ENCODE measurements around the gene CDKAL1. TPM values are rescaled to one million over a fixed set of nuclear protein-coding genes. Genes with fewer than 3 reads are reported as not detected.

The CDKAL1 gene
- total RNA-seq, 1 donor from 2014 or later: 11.3 TPM

DNA sequence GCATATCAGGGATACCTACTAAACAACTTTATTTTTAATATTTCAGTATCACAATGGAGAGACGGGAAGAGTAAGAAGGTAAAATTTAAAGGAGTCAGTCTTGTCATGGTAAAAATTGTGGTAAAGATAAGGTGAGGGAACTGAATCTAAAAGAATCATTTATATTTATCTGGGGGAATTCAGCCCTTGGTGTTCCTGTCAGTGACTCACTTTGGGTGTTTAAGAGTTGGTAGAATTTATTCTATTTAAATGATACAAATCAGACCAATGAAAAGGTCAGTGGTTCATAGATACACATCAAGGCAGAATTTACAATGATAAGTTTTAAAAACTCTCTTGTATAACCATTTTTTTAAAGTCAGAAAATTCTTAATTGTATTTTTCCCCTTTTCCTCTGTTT, 164.4 kb downstream of the CDKAL1 start:
- no peak overlapping the region for H3K27ac ChIP-seq
- peaks cover 29% of the 10 kb centered on the region for H3K4me1 ChIP-seq
- H3K4me3 ChIP-seq: no peak overlapping the region
- DNase-seq (ENCODE audit: extremely low spot score in 2 of 2): no peak
- no peaks in the 10 kb centered on the region for H3K27me3 ChIP-seq
- H3K36me3 ChIP-seq: no peaks in the 10 kb centered on the region
- intact Hi-C loops (cut with DNase I): no loop called here
- H3K9me3 ChIP-seq: no peaks in the 10 kb centered on the region
- no peak for TF ChIP-seq POLR2AphosphoS5 (IDR thresholded peaks at IDR 0.05; ENCODE audit: insufficient read depth in 1 of 2, low read depth in 1 of 2)
- TF ChIP-seq, protein P1, sequence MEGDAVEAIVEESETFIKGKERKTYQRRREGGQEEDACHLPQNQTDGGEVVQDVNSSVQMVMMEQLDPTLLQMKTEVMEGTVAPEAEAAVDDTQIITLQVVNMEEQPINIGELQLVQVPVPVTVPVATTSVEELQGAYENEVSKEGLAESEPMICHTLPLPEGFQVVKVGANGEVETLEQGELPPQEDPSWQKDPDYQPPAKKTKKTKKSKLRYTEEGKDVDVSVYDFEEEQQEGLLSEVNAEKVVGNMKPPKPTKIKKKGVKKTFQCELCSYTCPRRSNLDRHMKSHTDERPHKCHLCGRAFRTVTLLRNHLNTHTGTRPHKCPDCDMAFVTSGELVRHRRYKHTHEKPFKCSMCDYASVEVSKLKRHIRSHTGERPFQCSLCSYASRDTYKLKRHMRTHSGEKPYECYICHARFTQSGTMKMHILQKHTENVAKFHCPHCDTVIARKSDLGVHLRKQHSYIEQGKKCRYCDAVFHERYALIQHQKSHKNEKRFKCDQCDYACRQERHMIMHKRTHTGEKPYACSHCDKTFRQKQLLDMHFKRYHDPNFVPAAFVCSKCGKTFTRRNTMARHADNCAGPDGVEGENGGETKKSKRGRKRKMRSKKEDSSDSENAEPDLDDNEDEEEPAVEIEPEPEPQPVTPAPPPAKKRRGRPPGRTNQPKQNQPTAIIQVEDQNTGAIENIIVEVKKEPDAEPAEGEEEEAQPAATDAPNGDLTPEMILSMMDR (IDR thresholded peaks at IDR 0.05): no peak
- TF ChIP-seq POLR2A (IDR thresholded peaks at IDR 0.05): no peak

DNA sequence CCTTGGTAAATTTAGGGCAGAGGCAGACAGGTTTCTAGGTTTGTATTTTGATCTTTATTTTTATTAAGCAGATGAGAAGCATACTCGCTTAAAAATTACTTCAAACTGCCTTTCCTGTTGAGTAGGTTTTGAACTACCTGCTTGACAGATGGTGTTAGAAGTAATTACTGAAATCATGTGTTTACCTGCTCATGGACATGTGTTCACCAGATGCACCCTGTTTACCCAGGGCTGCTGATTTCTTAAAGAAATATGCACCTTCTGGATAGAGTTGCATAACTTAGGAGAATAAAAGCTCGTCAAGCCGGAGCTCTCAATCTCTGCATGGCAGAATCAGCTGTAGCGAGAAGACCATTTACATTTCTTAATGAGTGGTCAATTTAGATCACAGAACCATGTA, 165.1 kb downstream of the CDKAL1 start:
- Histone ChIP-seq H3K36me3 (no peaks in the 10 kb centered on the region), H3K4me1 (peaks cover 23% of the 10 kb centered on the region), H3K4me3 (no peak overlapping the region), H3K27me3 (no peaks in the 10 kb centered on the region), H3K27ac (no peak overlapping the region), H3K9me3 (no peaks in the 10 kb centered on the region)
- peak in 1 of 2 donors; percentile 61 for TF ChIP-seq POLR2AphosphoS5 (IDR thresholded peaks at IDR 0.05; ENCODE audit: insufficient read depth in 1 of 2, low read depth in 1 of 2)
- TF ChIP-seq POLR2A (IDR thresholded peaks at IDR 0.05): no peak
- TF ChIP-seq, protein P1 (IDR thresholded peaks at IDR 0.05): no peak
- DNase-seq (ENCODE audit: extremely low spot score in 2 of 2): no peak
- intact Hi-C loops (cut with DNase I): no loop called here

DNA sequence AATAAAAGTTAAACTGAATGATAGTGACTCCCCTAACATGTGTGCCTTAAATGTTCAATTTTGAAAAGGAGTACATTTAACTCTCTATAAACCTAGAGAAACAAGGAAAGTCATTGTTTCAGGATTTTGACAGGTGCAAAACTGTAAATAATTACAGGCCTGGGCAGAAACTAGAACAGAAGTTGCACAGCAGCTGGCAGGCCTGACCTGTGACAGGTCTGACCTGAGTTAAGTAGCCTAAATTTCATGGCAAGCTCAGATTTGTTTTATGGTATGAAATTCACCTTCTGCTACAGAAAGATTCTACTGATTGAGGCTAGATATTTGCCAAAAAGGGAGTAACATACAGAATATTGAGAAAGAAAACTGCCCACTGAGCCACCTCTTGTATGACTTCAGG, 166.1 kb downstream of the CDKAL1 start:
- Histone ChIP-seq H3K9me3 (no peaks in the 10 kb centered on the region), H3K4me1 (peaks cover 13% of the 10 kb centered on the region), H3K27me3 (no peaks in the 10 kb centered on the region), H3K36me3 (no peaks in the 10 kb centered on the region), H3K27ac (no peak overlapping the region), H3K4me3 (no peak overlapping the region)
- no peak for TF ChIP-seq POLR2A (IDR thresholded peaks at IDR 0.05)
- intact Hi-C loops (cut with DNase I): no loop called here
- DNase-seq (ENCODE audit: extremely low spot score in 2 of 2): no peak

DNA sequence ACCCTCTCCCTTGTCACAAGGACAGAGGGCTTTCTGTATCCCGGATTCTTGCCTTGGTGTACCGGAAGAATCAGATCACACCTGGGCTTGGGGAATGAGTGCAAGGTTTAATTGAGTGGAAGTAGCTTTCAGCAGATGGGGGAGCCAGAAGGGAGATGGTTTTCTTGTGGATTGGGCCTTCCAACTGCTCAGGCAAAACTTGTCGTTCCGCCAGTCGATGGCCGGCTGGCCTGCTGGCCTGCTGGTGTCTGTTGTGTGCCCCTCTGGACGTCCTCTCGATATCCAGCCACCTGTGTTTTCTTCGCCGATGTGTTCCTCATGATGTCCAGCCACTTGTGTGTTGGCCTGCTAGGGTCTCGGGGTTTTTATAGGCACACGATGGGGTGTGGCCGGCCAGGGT, 168.1 kb downstream of the CDKAL1 start:
- no peaks in the 10 kb centered on the region for H3K9me3 ChIP-seq
- no peak overlapping the region for H3K4me3 ChIP-seq
- intact Hi-C loops (cut with DNase I): no loop called here
- peaks cover 15% of the 10 kb centered on the region for H3K4me1 ChIP-seq
- no peak for TF ChIP-seq POLR2A (IDR thresholded peaks at IDR 0.05)
- TF ChIP-seq, protein P1 (IDR thresholded peaks at IDR 0.05): no peak
- TF ChIP-seq POLR2AphosphoS5 (IDR thresholded peaks at IDR 0.05; ENCODE audit: insufficient read depth in 1 of 2, low read depth in 1 of 2): no peak
- no peaks in the 10 kb centered on the region for H3K36me3 ChIP-seq
- no peak for DNase-seq (ENCODE audit: extremely low spot score in 2 of 2)
- H3K27me3 ChIP-seq: no peaks in the 10 kb centered on the region
- H3K27ac ChIP-seq: no peak overlapping the region

DNA sequence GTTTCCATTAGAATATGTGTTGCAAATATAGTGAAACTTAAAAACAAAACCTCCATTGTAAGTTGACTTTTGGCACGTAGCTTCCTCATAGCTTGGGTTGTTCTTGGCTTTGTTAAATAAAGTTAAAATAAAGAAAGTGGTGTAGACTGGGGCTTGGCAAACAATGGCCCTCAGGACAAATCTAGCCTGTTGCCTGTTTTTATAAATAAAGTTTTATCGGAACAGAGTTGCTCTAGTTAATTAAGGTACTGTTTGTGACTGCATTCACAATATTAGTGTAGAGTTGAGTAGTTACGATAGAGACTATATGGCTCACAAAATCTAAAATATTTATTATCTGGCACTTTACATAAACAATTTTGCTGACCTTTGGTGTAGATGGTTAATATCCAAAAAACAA, 168.8 kb downstream of the CDKAL1 start:
- intact Hi-C loops (cut with DNase I): no loop called here
- no peaks in the 10 kb centered on the region for H3K9me3 ChIP-seq
- no peak overlapping the region for H3K4me3 ChIP-seq

More for the DNA sequence above, 168.8 kb downstream of the CDKAL1 start:
- Histone ChIP-seq H3K36me3 (no peaks in the 10 kb centered on the region), H3K27ac (no peak overlapping the region), H3K27me3 (no peaks in the 10 kb centered on the region), H3K4me1 (peaks cover 16% of the 10 kb centered on the region)
- TF ChIP-seq POLR2AphosphoS5 (IDR thresholded peaks at IDR 0.05; ENCODE audit: insufficient read depth in 1 of 2, low read depth in 1 of 2) (no peak), POLR2A (IDR thresholded peaks at IDR 0.05) (no peak)
- TF ChIP-seq, protein P1 (IDR thresholded peaks at IDR 0.05): no peak
- DNase-seq (ENCODE audit: extremely low spot score in 2 of 2): no peak

Data from vagina (tissue), 2 donors.